ENCODE data around the gene TTYH1. TPM values are rescaled to one million over a fixed set of nuclear protein-coding genes. Genes with fewer than 3 reads are reported as not detected.
A peak's percentile ranks its signal among the peaks of the same experiment; 100 is the strongest.
"Not testable (repeated sequence)": the region's sequence is repeated elsewhere in the genome, so short reads cannot be mapped to it uniquely, and the experiment has no call there.

TTYH1 gene
- total RNA-seq, 1 donor from 2014 or later: 10.4 TPM

- H3K27me3 Mint-ChIP-seq (ENCODE audit: unreplicated experiment): peaks cover 7% of the 10 kb centered on the region
- H3K4me1 Mint-ChIP-seq (ENCODE audit: unreplicated experiment): peaks cover 17% of the 10 kb centered on the region
- no peak for TF ChIP-seq CTCF (IDR thresholded peaks at IDR 0.05; ENCODE audit: unreplicated experiment)
- no peaks in the 10 kb centered on the region for H3K9me3 Mint-ChIP-seq (ENCODE audit: unreplicated experiment)
- H3K27ac Mint-ChIP-seq (ENCODE audit: unreplicated experiment): no peak overlapping the region
- peaks cover 11% of the 10 kb centered on the region for H3K36me3 Mint-ChIP-seq (ENCODE audit: low read depth, unreplicated experiment)
- no peak for DNase-seq (ENCODE audit: low spot score)
- H3K4me3 Mint-ChIP-seq (ENCODE audit: unreplicated experiment): no peak overlapping the region
Observed at GRCh38 chr19:54444737-54445136, 29.5 kb downstream of the TTYH1 start.

GRCh38 chr19:54446349-54446748, 31.1 kb downstream of the TTYH1 start:
- H3K4me3 Mint-ChIP-seq (ENCODE audit: unreplicated experiment); H3K27ac Mint-ChIP-seq (ENCODE audit: unreplicated experiment); H3K9me3 Mint-ChIP-seq (ENCODE audit: unreplicated experiment); DNase-seq (ENCODE audit: low spot score): not testable (repeated sequence)
- H3K36me3 Mint-ChIP-seq (ENCODE audit: low read depth, unreplicated experiment): peaks cover 25% of the 10 kb centered on the region
- peaks cover 32% of the 10 kb centered on the region for H3K4me1 Mint-ChIP-seq (ENCODE audit: unreplicated experiment)
- H3K27me3 Mint-ChIP-seq (ENCODE audit: unreplicated experiment): peaks cover 21% of the 10 kb centered on the region

- TF ChIP-seq CTCF (IDR thresholded peaks at IDR 0.05; ENCODE audit: unreplicated experiment): no peak
Observed at GRCh38 chr19:54448040-54448773, 32.9 kb downstream of the TTYH1 start.

GRCh38 chr19:54448774-54449700, 33.8 kb downstream of the TTYH1 start, which contains the start of gene LENG8:
TSS of gene LENG8 (plus strand) at chr19:54449199. CDS start at chr19:54451345, 2,146 bp downstream.
- Mint-ChIP-seq H3K4me1 (ENCODE audit: unreplicated experiment) (peaks cover 32% of the 10 kb centered on the region), H3K4me3 (ENCODE audit: unreplicated experiment) (peak within 1 kb of the TSS; percentile 100), H3K9me3 (ENCODE audit: unreplicated experiment) (no peaks in the 10 kb centered on the region), H3K27ac (ENCODE audit: unreplicated experiment) (peak within 1 kb of the TSS; percentile 100), H3K27me3 (ENCODE audit: unreplicated experiment) (peaks cover 30% of the 10 kb centered on the region), H3K36me3 (ENCODE audit: low read depth, unreplicated experiment) (peaks cover 38% of the 10 kb centered on the region)
- peak; percentile 93 for DNase-seq (ENCODE audit: low spot score)
- no peak for TF ChIP-seq CTCF (IDR thresholded peaks at IDR 0.05; ENCODE audit: unreplicated experiment)

More at GRCh38 chr19:54448040-54448773, 32.9 kb downstream of the TTYH1 start:
- Mint-ChIP-seq H3K27me3 (ENCODE audit: unreplicated experiment) (peaks cover 24% of the 10 kb centered on the region), H3K36me3 (ENCODE audit: low read depth, unreplicated experiment) (peaks cover 32% of the 10 kb centered on the region), H3K4me1 (ENCODE audit: unreplicated experiment) (peaks cover 32% of the 10 kb centered on the region), H3K4me3 (ENCODE audit: unreplicated experiment) (peak overlapping the region; percentile 99), H3K9me3 (ENCODE audit: unreplicated experiment) (no peaks in the 10 kb centered on the region), H3K27ac (ENCODE audit: unreplicated experiment) (peak overlapping the region; percentile 99)
- peak; percentile 70 for DNase-seq (ENCODE audit: low spot score)

GRCh38 chr19:54449701-54450069, 34.4 kb downstream of the TTYH1 start:
- Mint-ChIP-seq H3K27me3 (ENCODE audit: unreplicated experiment) (peaks cover 32% of the 10 kb centered on the region), H3K4me3 (ENCODE audit: unreplicated experiment) (peak overlapping the region; percentile 100), H3K36me3 (ENCODE audit: low read depth, unreplicated experiment) (peaks cover 41% of the 10 kb centered on the region), H3K4me1 (ENCODE audit: unreplicated experiment) (peaks cover 32% of the 10 kb centered on the region), H3K27ac (ENCODE audit: unreplicated experiment) (peak overlapping the region; percentile 100), H3K9me3 (ENCODE audit: unreplicated experiment) (no peaks in the 10 kb centered on the region)
- no peak for DNase-seq (ENCODE audit: low spot score)
- no peak for TF ChIP-seq CTCF (IDR thresholded peaks at IDR 0.05; ENCODE audit: unreplicated experiment)

Data from endothelial cell (in vitro differentiated cells).